ENCODE data around the gene KIF5B.
A peak's percentile ranks its signal among the peaks of the same experiment; 100 is the strongest.
"Not testable (repeated sequence)": the region's sequence is repeated elsewhere in the genome, so short reads cannot be mapped to it uniquely, and the experiment has no call there.

The KIF5B gene

DNA sequence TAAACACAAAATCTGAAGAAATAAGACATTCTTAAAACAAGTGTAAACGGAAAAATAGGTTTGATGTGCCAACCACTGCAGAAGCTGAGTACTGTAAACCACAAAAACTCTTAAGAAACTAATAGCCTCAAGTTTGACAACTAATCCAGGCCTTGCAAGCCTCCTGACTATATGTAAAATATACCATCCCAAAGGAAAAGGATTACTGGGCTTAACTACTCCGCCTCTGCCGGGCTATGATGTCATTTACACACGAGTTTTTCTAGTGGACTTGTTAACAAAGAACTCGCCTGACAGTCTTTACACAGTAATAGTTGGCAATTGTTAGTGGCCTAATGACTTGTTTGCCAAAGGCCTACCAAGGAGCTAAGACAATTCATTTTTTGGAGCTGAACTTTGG lies 2.1 kb downstream of the KIF5B start:
- TF ChIP-seq POLR2A (IDR thresholded peaks at IDR 0.05; ENCODE audit: extremely low read depth, insufficient read length) (no peak), CTCF (IDR thresholded peaks at IDR 0.05; ENCODE audit: low read depth, low read length) (no peak), MYC (IDR thresholded peaks at IDR 0.05; ENCODE audit: low read depth, low read length) (no peak), MAX (IDR thresholded peaks at IDR 0.05; ENCODE audit: low read depth, low read length) (no peak)
- H3K4me3 ChIP-seq (ENCODE audit: low read depth, low read length), result peak overlapping the region; percentile 93
- peak; percentile 26 for DNase-seq (ENCODE audit: low read depth)

GRCh38 chr10:32053392-32053791 lies 2.8 kb downstream of the KIF5B start:
- not testable (repeated sequence) for DNase-seq (ENCODE audit: low read depth)
- H3K4me3 ChIP-seq (ENCODE audit: low read depth, low read length), result peak overlapping the region; percentile 93

GRCh38 chr10:32051926-32052325 lies 4.3 kb downstream of the KIF5B start:
- peak overlapping the region; percentile 93 for H3K4me3 ChIP-seq (ENCODE audit: low read depth, low read length)
- TF ChIP-seq POLR2A (IDR thresholded peaks at IDR 0.05; ENCODE audit: extremely low read depth, insufficient read length) (no peak), CTCF (IDR thresholded peaks at IDR 0.05; ENCODE audit: low read depth, low read length) (no peak), MYC (IDR thresholded peaks at IDR 0.05; ENCODE audit: low read depth, low read length) (no peak), MAX (IDR thresholded peaks at IDR 0.05; ENCODE audit: low read depth, low read length) (no peak)
- DNase-seq (ENCODE audit: low read depth), result no peak

GRCh38 chr10:32050177-32050576 lies 6.0 kb downstream of the KIF5B start:
- DNase-seq (ENCODE audit: low read depth), result no peak
- peak overlapping the region; percentile 21 for H3K4me3 ChIP-seq (ENCODE audit: low read depth, low read length)
- TF ChIP-seq POLR2A (IDR thresholded peaks at IDR 0.05; ENCODE audit: extremely low read depth, insufficient read length), result no peak
- no peak for TF ChIP-seq CTCF (IDR thresholded peaks at IDR 0.05; ENCODE audit: low read depth, low read length)
- TF ChIP-seq MYC (IDR thresholded peaks at IDR 0.05; ENCODE audit: low read depth, low read length), result no peak
- no peak for TF ChIP-seq MAX (IDR thresholded peaks at IDR 0.05; ENCODE audit: low read depth, low read length)

- H3K4me3 ChIP-seq (ENCODE audit: low read depth, low read length), result no peak overlapping the region
- TF ChIP-seq POLR2A (IDR thresholded peaks at IDR 0.05; ENCODE audit: extremely low read depth, insufficient read length) (no peak), MAX (IDR thresholded peaks at IDR 0.05; ENCODE audit: low read depth, low read length) (no peak), CTCF (IDR thresholded peaks at IDR 0.05; ENCODE audit: low read depth, low read length) (no peak), MYC (IDR thresholded peaks at IDR 0.05; ENCODE audit: low read depth, low read length) (no peak)
- no peak for DNase-seq (ENCODE audit: low read depth)
These were observed 7.1 kb downstream of the KIF5B start for GRCh38 chr10:32049113-32049512.

DNA sequence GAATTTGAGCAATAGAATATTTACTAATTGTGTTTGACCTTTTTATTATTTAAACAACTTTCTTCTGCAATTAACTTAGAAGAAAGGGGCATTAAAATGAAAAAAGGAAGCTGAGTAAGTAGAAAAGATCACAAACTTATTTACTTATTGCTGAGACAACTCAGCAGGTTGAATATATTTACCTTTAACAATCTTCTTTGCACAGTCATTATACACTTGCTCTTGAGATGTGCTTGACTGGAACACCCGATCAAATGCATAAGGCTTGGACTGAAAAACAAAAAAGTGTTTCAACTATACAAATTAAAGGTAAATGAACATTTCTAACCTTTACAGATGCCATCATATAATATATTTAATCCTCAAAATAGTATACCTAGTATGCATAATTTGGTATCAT lies 7.9 kb downstream of the KIF5B start:
- DNase-seq (ENCODE audit: low read depth), result no peak
- no peak overlapping the region for H3K4me3 ChIP-seq (ENCODE audit: low read depth, low read length)
- no peak for TF ChIP-seq MAX (IDR thresholded peaks at IDR 0.05; ENCODE audit: low read depth, low read length)
- TF ChIP-seq POLR2A (IDR thresholded peaks at IDR 0.05; ENCODE audit: extremely low read depth, insufficient read length), result no peak

- no peak overlapping the region for H3K4me3 ChIP-seq (ENCODE audit: low read depth, low read length)
- no peak for TF ChIP-seq MYC (IDR thresholded peaks at IDR 0.05; ENCODE audit: low read depth, low read length)
- TF ChIP-seq CTCF (IDR thresholded peaks at IDR 0.05; ENCODE audit: low read depth, low read length), result no peak
- no peak for TF ChIP-seq POLR2A (IDR thresholded peaks at IDR 0.05; ENCODE audit: extremely low read depth, insufficient read length)
- TF ChIP-seq MAX (IDR thresholded peaks at IDR 0.05; ENCODE audit: low read depth, low read length), result no peak
- DNase-seq (ENCODE audit: low read depth), result no peak
These were observed 8.3 kb downstream of the KIF5B start for GRCh38 chr10:32047881-32048280.
